Neural progenitor cell (in vitro differentiated cells): ENCODE data around the gene NPR2. TPM values are rescaled to one million over a fixed set of nuclear protein-coding genes. Genes with fewer than 3 reads are reported as not detected.

ENCODE experiments used
- DNase-seq: peaks from one replicate; pipeline ENCODE4 v3.0.0-alpha.2; 2016; ENCODE audit warnings: low spot score
- H2AFZ ChIP-seq: fragments of 200-600 bp; sonication (generic); replicated peaks from 2 replicates; pipeline ENCODE4 v1.6.1; 2016; ENCODE audit warnings: antibody characterized with exemption
- H3F3A ChIP-seq: fragments of 200-600 bp; sonication (generic); 2 replicates; pipeline ENCODE4 v1.6.1; 2016; ENCODE audit warnings: antibody characterized with exemption, low read depth
- H3K27ac ChIP-seq: fragments of 200-600 bp; sonication (generic); 2 replicates; pipeline ENCODE4 v1.5.1; 2016; ENCODE audit warnings: mild to moderate bottlenecking
- H3K27me3 ChIP-seq: fragments of 200-600 bp; sonication (generic); 2 replicates; pipeline ENCODE4 v1.6.1; 2016; ENCODE audit warnings: mild to moderate bottlenecking, moderate library complexity
- H3K36me3 ChIP-seq: fragments of 200-600 bp; sonication (generic); 2 replicates; pipeline ENCODE4 v1.5.1; 2016
- H3K4me1 ChIP-seq: fragments of 200-600 bp; sonication (generic); 2 replicates; pipeline ENCODE4 v1.6.1; 2016; ENCODE audit warnings: mixed run types
- H3K4me2 ChIP-seq: fragments of 200-600 bp; sonication (generic); 2 replicates; pipeline ENCODE4 v1.6.1; 2016
- H3K4me3 ChIP-seq: fragments of 200-600 bp; sonication (generic); 2 replicates; pipeline ENCODE4 v1.5.1; 2016
- H3K79me2 ChIP-seq: fragments of 200-600 bp; sonication (generic); 2 replicates; pipeline ENCODE4 v1.6.1; 2016; ENCODE audit warnings: low read depth
- H3K9ac ChIP-seq: fragments of 200-600 bp; sonication (generic); 2 replicates; pipeline ENCODE4 v1.6.1; 2016
- H3K9me3 ChIP-seq: fragments of 200-600 bp; sonication (generic); 2 replicates; pipeline ENCODE4 v1.5.1; 2016; ENCODE audit warnings: low read depth
- H4K20me1 ChIP-seq: fragments of 200-600 bp; sonication (generic); 2 replicates; pipeline ENCODE4 v1.6.1; 2016; ENCODE audit warnings: low read depth
- H3K27ac Mint-ChIP-seq: 3 replicates; pipeline ENCODE4 v1.8.0; 2021; ENCODE audit warnings: mixed read lengths
- H3K27me3 Mint-ChIP-seq: 2 replicates; pipeline ENCODE4 v1.8.0; 2022; ENCODE audit warnings: low read depth, mild to moderate bottlenecking, inconsistent platforms, moderate library complexity, mixed read lengths; ENCODE audit not compliant: insufficient read depth
- H3K36me3 Mint-ChIP-seq: 3 replicates; pipeline ENCODE4 v1.8.0; 2021; ENCODE audit warnings: mixed read lengths
- H3K4me1 Mint-ChIP-seq: 3 replicates; pipeline ENCODE4 v1.8.0; 2021; ENCODE audit warnings: mixed read lengths
- H3K4me3 Mint-ChIP-seq: 3 replicates; pipeline ENCODE4 v1.8.0; 2021; ENCODE audit warnings: mild to moderate bottlenecking, moderate library complexity, mixed read lengths
- H3K9me3 Mint-ChIP-seq: 3 replicates; pipeline ENCODE4 v1.8.0; 2020; ENCODE audit warnings: mixed read lengths
- CTCF ChIP-seq: fragments of 200-600 bp; sonication (generic); IDR thresholded peaks from 2 replicates; pipeline ENCODE4 v1.5.1; 2017; ENCODE audit warnings: antibody characterized with exemption, mild to moderate bottlenecking
- EZH2 ChIP-seq: fragments of 200-600 bp; sonication (generic); IDR thresholded peaks from 2 replicates; pipeline ENCODE4 v1.6.1; 2017; ENCODE audit warnings: antibody characterized with exemption, mild to moderate bottlenecking, moderate library complexity
- EZH2phosphoT487 ChIP-seq: fragments of 200-600 bp; sonication (generic); IDR thresholded peaks from 2 replicates; pipeline ENCODE4 v1.6.1; 2017; ENCODE audit warnings: antibody characterized with exemption
- total RNA-seq: library from RNA; depleted of rRNA; stranded (reverse); fragments of >200 nt; gene quantifications from 2 replicates; pipeline ENCODE4 v1.2.3, GENCODE V29; 2015; ENCODE audit warnings: low replicate concordance

Gene NPR2
- total RNA-seq, 1 donor from 2014 or later, result 5.6 TPM

GRCh38 chr9:35820076-35820475 lies 28.7 kb downstream of the NPR2 start:
- Histone ChIP-seq H3K4me1 (no peaks in the 10 kb centered on the region), H3K79me2 (no peaks in the 10 kb centered on the region), H4K20me1 (no peaks in the 10 kb centered on the region), H3K27ac (no peak overlapping the region), H3K4me2 (no peak overlapping the region), H3K9ac (no peak overlapping the region), H3F3A (peaks cover 12% of the 10 kb centered on the region), H3K4me3 (no peak overlapping the region), H3K27me3 (no peaks in the 10 kb centered on the region), H2AFZ (no peak overlapping the region), H3K9me3 (no peaks in the 10 kb centered on the region), H3K36me3 (no peaks in the 10 kb centered on the region)
- no peaks in the 10 kb centered on the region for H3K36me3 Mint-ChIP-seq
- no peaks in the 10 kb centered on the region for H3K9me3 Mint-ChIP-seq
- peaks cover 6% of the 10 kb centered on the region for H3K4me1 Mint-ChIP-seq
- H3K27ac Mint-ChIP-seq, result no peak overlapping the region
- TF ChIP-seq EZH2phosphoT487 (no peak), EZH2 (no peak), CTCF (no peak)
- no peak for DNase-seq
- H3K4me3 Mint-ChIP-seq, result no peak overlapping the region
- peaks cover 8% of the 10 kb centered on the region for H3K27me3 Mint-ChIP-seq

DNA sequence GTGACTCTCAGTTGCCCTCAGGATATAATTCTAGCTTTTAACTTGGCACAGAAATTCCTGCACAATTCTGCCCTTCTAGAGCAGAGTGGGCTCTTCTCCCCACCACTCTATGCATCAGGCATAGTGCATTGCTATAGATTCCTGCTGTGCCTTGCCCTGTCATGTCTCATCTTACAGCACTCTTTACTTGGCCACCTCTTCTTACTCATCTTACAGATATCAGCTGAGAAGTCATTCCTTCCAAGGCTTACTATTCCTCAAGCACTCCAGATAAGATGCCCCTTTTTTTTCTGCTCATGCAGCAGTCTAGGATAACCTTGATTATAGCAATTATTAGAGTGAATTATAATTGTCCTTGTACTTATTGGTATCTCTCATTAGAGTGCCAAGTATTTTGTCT lies 31.5 kb downstream of the NPR2 start:
- Histone ChIP-seq H4K20me1 (no peaks in the 10 kb centered on the region), H3K4me1 (no peaks in the 10 kb centered on the region), H3F3A (no peaks in the 10 kb centered on the region), H3K27me3 (no peaks in the 10 kb centered on the region), H3K36me3 (no peaks in the 10 kb centered on the region), H3K9me3 (no peaks in the 10 kb centered on the region), H2AFZ (no peak overlapping the region), H3K4me3 (no peak overlapping the region), H3K9ac (no peak overlapping the region), H3K4me2 (no peak overlapping the region), H3K79me2 (no peaks in the 10 kb centered on the region), H3K27ac (no peak overlapping the region)
- no peak for TF ChIP-seq EZH2phosphoT487
- no peak for TF ChIP-seq EZH2
- TF ChIP-seq CTCF, result no peak
- H3K27ac Mint-ChIP-seq, result no peak overlapping the region
- no peaks in the 10 kb centered on the region for H3K9me3 Mint-ChIP-seq
- no peaks in the 10 kb centered on the region for H3K36me3 Mint-ChIP-seq
- H3K27me3 Mint-ChIP-seq, result peaks cover 5% of the 10 kb centered on the region
- DNase-seq, result no peak
- peaks cover 13% of the 10 kb centered on the region for H3K4me1 Mint-ChIP-seq
- no peak overlapping the region for H3K4me3 Mint-ChIP-seq

- peak; percentile 73 for TF ChIP-seq CTCF
- no peak for TF ChIP-seq EZH2
- H3K4me1 ChIP-seq, result peaks cover 11% of the 10 kb centered on the region
- H3K36me3 Mint-ChIP-seq, result no peaks in the 10 kb centered on the region
- no peak overlapping the region for H3K4me2 ChIP-seq
- H3K27me3 ChIP-seq, result no peaks in the 10 kb centered on the region
- H3K4me3 ChIP-seq, result no peak overlapping the region
- H3K9ac ChIP-seq, result no peak overlapping the region
- H2AFZ ChIP-seq, result peak overlapping the region; percentile 59
- H3K36me3 ChIP-seq, result no peaks in the 10 kb centered on the region
- H3K27me3 Mint-ChIP-seq, result peaks cover 3% of the 10 kb centered on the region
- peaks cover 11% of the 10 kb centered on the region for H3F3A ChIP-seq
- peaks cover 3% of the 10 kb centered on the region for H4K20me1 ChIP-seq
- H3K79me2 ChIP-seq, result no peaks in the 10 kb centered on the region
- peaks cover 38% of the 10 kb centered on the region for H3K4me1 Mint-ChIP-seq
- H3K27ac Mint-ChIP-seq, result peak overlapping the region; percentile 3
- no peaks in the 10 kb centered on the region for H3K9me3 Mint-ChIP-seq
- H3K27ac ChIP-seq, result no peak overlapping the region
- peak; percentile 55 for DNase-seq
- no peaks in the 10 kb centered on the region for H3K9me3 ChIP-seq
- no peak overlapping the region for H3K4me3 Mint-ChIP-seq
Observed at GRCh38 chr9:35826071-35826701, 34.8 kb downstream of the NPR2 start.
